ENCODE results near the gene BPIFB3.

- no peak for TF ChIP-seq CTCF (IDR thresholded peaks at IDR 0.05)
- no peak for TF ChIP-seq POLR2A (IDR thresholded peaks at IDR 0.05)
- no peak for TF ChIP-seq EP300 (IDR thresholded peaks at IDR 0.05)
Measured at GRCh38 chr20:33012327-33013189, 41.1 kb upstream of the BPIFB3 start.
